Stomach (tissue), 9 donors: Measurements from ENCODE around the gene RILPL2. TPM values are rescaled to one million over a fixed set of nuclear protein-coding genes. Genes with fewer than 3 reads are reported as not detected.
"Not testable (repeated sequence)": the region's sequence is repeated elsewhere in the genome, so short reads cannot be mapped to it uniquely, and the experiment has no call there.

Experiments used
- DNase-seq, 2 donors: peaks; one replicate each; pipeline versions ENCODE4 v3.0.0 to v3.0.0-alpha.2; 2013 to 2019
- H3K27ac ChIP-seq, 5 donors: fragments of 200-600 bp in 4 of 5; sonication (generic) in 4 of 5; one replicate each; pipeline ENCODE4 v1.5.1; 2013 to 2019; ENCODE audit warnings: mild to moderate bottlenecking in 1 of 5, moderate library complexity in 1 of 5
- H3K27me3 ChIP-seq, 3 donors: fragments of 200-600 bp; sonication (generic); one replicate each; pipeline ENCODE4 v1.5.1; 2017 to 2019; ENCODE audit warnings: mixed run types in 1 of 3
- H3K36me3 ChIP-seq, 4 donors: fragments of 200-600 bp; sonication (generic); 1 replicate in 3 of 4; 2 replicates in 1 of 4; pipeline ENCODE4 v1.5.1; 2016 to 2019
- H3K4me1 ChIP-seq, 4 donors: fragments of 200-600 bp; sonication (generic); one replicate each; pipeline ENCODE4 v1.5.1; 2016 to 2019
- H3K4me3 ChIP-seq, 4 donors: fragments of 200-600 bp; sonication (generic) in 3 of 4; one replicate each; pipeline ENCODE4 v1.5.1; 2016 to 2019; ENCODE audit warnings: mild to moderate bottlenecking in 1 of 4
- H3K9me3 ChIP-seq, 4 donors: fragments of 200-600 bp; sonication (generic); one replicate each; pipeline ENCODE4 v1.5.1; 2016 to 2019
- EP300 ChIP-seq: sonication (generic); formaldehyde crosslinking; IDR thresholded peaks from one replicate; pipeline ENCODE4 v1.6.1; 2017; ENCODE audit warnings: antibody characterized with exemption
- POLR2A ChIP-seq, 4 donors: fragments of 450-650 bp; IDR thresholded peaks; one replicate each; pipeline ENCODE4 v1.6.1; 2016; ENCODE audit warnings: antibody characterized with exemption in 4 of 4, control low read depth in 2 of 4, mild to moderate bottlenecking in 1 of 4, moderate library complexity in 1 of 4
- POLR2AphosphoS5 ChIP-seq, 3 donors: sonication (generic); formaldehyde crosslinking; IDR thresholded peaks; one replicate each; pipeline ENCODE4 v1.6.1; 2016; ENCODE audit warnings: antibody characterized with exemption in 3 of 3
- WGBS, 5 donors: extraction: QIAGEN DNeasy Blood & Tissue Kit in 3 of 5; methylation state at CpG; one replicate each; pipeline versions ENCODE4 v1.1.5 to v1.1.7; 2013 to 2018; 5-methylcytosine and 5-hydroxymethylcytosine counted together
- intact Hi-C: fragments of 100-400 bp; cut with DNase I; formaldehyde crosslinking; loops from one replicate; pipeline ENCODE4 v1.15.1; 2023; ENCODE audit warnings: low total_unique reads
- polyA plus RNA-seq, 3 donors: library from polyadenylated mRNA; stranded (reverse); fragments of 200-250 nt; gene quantifications; one replicate each; pipeline ENCODE4 v1.2.3, GENCODE V29; 2013
- total RNA-seq, 5 donors: library from RNA; depleted of rRNA; stranded (reverse); fragments of >200 nt; gene quantifications; one replicate each; pipeline versions ENCODE4 v1.1.0 to v1.2.3, GENCODE V29; 2014 to 2016
- TF ChIP-seq, protein P1 (sequence below), 7 experiments: fragments of 450-650 bp in 4 of 7; fragments of 200-600 bp in 3 of 7; sonication (generic) in 3 of 7; IDR thresholded peaks; one replicate each; pipeline ENCODE4 v1.5.1; 2016 to 2019; ENCODE audit warnings: antibody characterized with exemption in 7 of 7, control low read depth in 2 of 7, mild to moderate bottlenecking in 1 of 7
- donor health status: healthy with polysubstance abuse.
- donor health status: Bipolar disorder and iron deficiency.
- donor health status: healthy.

The RILPL2 gene
- total and polyA plus RNA-seq, 8 donors: 2.0 to 5.9 (median 4.5) TPM

DNA sequence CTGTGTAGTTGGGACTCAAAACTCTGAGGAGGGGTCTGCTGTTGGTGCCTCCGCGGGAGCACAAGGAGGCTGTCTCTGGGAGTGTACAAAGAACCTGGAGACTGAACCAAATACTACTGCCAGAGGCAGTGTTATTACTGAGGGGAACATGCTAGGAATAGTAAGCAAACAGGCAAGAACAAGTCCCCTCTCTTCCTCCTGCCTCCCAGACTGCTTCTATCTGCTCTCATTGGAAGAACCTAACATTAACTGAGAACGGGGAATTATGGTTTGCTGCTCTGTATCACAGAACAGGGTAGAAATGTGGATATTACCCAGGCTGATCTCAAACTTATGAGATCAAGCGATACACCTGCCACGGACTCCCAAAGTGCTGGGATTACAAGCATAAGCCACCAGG, 57.1 kb downstream of the RILPL2 start:
- H3K27ac ChIP-seq: no peak overlapping the region
- H3K9me3 ChIP-seq: no peaks in the 10 kb centered on the region
- intact Hi-C loops: no loop called here
- H3K4me1 ChIP-seq: peaks cover under 1 to 10% (median 5%) of the 10 kb centered on the region in 4 donors
- H3K27me3 ChIP-seq: no peaks in the 10 kb centered on the region
- H3K4me3 ChIP-seq: no peak overlapping the region
- TF ChIP-seq, protein P1, sequence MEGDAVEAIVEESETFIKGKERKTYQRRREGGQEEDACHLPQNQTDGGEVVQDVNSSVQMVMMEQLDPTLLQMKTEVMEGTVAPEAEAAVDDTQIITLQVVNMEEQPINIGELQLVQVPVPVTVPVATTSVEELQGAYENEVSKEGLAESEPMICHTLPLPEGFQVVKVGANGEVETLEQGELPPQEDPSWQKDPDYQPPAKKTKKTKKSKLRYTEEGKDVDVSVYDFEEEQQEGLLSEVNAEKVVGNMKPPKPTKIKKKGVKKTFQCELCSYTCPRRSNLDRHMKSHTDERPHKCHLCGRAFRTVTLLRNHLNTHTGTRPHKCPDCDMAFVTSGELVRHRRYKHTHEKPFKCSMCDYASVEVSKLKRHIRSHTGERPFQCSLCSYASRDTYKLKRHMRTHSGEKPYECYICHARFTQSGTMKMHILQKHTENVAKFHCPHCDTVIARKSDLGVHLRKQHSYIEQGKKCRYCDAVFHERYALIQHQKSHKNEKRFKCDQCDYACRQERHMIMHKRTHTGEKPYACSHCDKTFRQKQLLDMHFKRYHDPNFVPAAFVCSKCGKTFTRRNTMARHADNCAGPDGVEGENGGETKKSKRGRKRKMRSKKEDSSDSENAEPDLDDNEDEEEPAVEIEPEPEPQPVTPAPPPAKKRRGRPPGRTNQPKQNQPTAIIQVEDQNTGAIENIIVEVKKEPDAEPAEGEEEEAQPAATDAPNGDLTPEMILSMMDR (IDR thresholded peaks at IDR 0.05): no peak
- no peak for TF ChIP-seq EP300
- DNase-seq: no peak
- no peaks in the 10 kb centered on the region for H3K36me3 ChIP-seq
- WGBS, 5 donors: 75 to 87% (median 82%) methylated on average over 5 of the region's 5 CpGs

DNA sequence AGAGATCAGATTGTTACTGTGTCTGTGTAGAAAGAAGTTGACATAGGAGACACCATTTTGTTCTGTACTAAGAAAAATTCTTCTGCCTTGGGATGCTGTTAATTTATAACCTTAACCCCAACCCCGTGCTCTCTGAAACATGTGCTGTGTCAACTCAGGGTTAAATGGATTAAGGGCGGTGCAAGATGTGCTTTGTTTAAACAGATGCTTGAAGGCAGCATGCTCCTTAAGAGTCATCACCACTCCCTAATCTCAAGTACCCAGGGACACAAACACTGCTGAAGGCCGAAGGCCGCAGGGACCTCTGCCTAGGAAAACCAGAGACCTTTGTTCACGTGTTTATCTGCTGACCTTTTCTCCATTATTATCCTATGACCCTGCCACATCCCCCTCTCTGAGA, 64.1 kb downstream of the RILPL2 start:
- H3K4me1 ChIP-seq, intact Hi-C loops, DNase-seq: not testable (repeated sequence)

DNA sequence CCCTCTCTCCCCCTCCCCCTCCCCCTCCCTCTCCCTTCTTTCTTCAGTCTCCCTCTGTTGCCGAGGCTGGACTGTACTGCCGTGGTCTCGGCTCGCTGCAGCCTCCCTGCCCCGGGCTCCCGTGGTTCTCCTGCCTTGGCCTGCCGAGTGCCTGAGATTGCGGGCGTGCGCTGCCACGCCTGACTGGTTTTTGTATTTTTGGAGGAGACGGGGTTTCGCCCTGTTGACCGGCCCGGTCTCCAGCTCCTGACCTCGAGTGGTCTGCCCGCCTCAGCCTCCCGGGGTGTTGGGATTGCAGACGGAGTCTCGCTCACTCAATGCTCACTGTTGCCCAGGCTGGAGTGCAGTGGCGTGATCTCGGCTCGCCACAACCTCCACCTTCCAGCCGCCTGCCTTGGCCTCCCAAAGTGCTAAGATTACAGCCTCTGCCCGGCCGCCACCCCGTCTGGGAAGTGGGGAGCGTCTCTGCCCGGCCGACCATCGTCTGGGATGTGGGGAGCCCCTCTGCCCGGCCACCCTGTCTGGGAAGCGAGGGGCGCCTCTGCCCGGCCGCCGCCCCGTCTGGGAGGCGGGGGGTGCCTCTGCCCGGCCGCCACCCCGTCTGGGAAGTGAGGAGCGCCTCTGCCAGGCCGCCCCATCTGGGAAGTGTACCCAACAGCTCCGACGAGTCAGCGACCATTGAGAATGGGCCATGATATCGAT, 64.7 kb downstream of the RILPL2 start:
- H3K27ac ChIP-seq, H3K9me3 ChIP-seq, DNase-seq, H3K36me3 ChIP-seq, intact Hi-C loops, H3K4me1 ChIP-seq, H3K4me3 ChIP-seq, H3K27me3 ChIP-seq: not testable (repeated sequence)
- 79 to 95% (median 92%) methylated on average over 18 to 48 of the region's 48 CpGs for WGBS, 5 donors

More for the DNA sequence above, 64.1 kb downstream of the RILPL2 start:
- WGBS, 5 donors: 54 to 78% (median 67%) methylated on average over 5 of the region's 5 CpGs
- not testable (repeated sequence) for H3K27ac ChIP-seq, H3K36me3 ChIP-seq, H3K9me3 ChIP-seq, H3K4me3 ChIP-seq, H3K27me3 ChIP-seq

DNA sequence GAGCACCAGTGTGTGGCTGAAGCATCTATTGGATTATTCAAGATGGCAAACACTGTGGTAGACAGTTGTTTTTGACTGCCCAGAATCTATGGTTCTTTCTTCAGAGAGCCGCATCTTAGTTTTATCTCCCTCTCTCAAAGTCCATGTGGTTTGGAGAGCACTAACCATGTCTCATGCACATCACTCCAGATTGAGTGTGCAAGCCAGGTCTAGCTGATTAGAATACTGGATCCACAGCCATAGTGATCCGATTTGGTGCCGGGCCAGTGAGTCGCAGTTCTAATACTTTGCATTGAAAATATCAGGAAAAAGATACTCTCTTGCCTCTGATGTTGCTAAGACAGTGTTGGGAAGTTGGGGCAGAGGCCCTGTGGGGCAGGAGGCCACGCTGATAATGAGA, 67.3 kb downstream of the RILPL2 start:
- 89 to 97% (median 93%) methylated on average over 5 of the region's 5 CpGs for WGBS, 5 donors
- TF ChIP-seq EP300 (no peak), POLR2A (IDR thresholded peaks at IDR 0.05) (no peak), POLR2AphosphoS5 (IDR thresholded peaks at IDR 0.05) (no peak)
- Histone ChIP-seq H3K36me3 (no peaks in the 10 kb centered on the region), H3K4me3 (no peak overlapping the region), H3K27ac (no peak overlapping the region), H3K27me3 (no peaks in the 10 kb centered on the region), H3K4me1 (peaks cover 4 to 11% (median 7%) of the 10 kb centered on the region in 4 donors), H3K9me3 (no peaks in the 10 kb centered on the region)
- intact Hi-C loops: no loop called here
- DNase-seq: no peak

DNA sequence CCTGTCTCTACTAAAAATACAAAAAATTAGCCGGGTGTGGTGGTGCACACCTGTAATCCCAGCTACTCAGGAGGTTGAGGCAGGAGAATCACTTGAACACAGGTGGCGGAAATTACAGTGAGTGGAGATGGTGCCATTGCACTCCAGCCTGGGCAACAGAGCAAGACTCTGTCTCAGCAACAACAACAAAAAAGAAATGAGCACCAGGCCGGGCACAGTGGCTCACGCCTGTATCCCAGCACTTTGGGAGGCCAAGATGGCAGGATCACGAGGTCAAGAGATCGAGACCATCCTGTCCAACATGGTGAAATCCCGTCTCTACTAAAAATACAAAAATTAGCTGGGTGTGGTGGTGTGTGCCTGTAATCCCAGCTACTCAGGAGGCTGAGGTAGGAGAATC, 68.1 kb downstream of the RILPL2 start:
- H3K9me3 ChIP-seq, H3K27ac ChIP-seq, H3K36me3 ChIP-seq, DNase-seq, intact Hi-C loops, H3K4me3 ChIP-seq, H3K27me3 ChIP-seq: not testable (repeated sequence)
- peaks cover 4 to 15% (median 10%) of the 10 kb centered on the region in 4 donors for H3K4me1 ChIP-seq
- 92 to 97% (median 94%) methylated on average over 7 of the region's 7 CpGs for WGBS, 5 donors

DNA sequence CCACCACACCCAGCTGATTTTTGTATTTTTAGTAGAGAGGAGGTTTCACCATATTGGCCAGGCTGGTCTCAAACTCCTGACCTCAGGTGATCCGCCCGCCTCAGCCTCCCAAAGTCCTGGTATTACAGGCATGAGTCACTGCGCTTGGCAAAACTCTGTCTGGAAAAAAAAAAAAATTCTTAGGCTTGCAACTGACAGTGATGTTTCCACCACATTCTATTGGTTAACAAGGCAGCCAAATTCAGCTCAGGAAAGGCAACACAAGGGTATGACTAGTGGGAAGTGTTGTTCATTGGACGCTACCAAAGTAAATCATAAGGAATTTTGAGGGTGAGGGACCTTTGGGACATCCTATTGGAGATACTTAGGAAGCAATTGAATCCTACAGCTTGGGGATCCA, 69.0 kb downstream of the RILPL2 start:
- TF ChIP-seq POLR2A (IDR thresholded peaks at IDR 0.05): no peak
- TF ChIP-seq, protein P1 (IDR thresholded peaks at IDR 0.05): no peak
- no peak for TF ChIP-seq EP300
- TF ChIP-seq POLR2AphosphoS5 (IDR thresholded peaks at IDR 0.05): no peak
- 89 to 97% (median 91%) methylated on average over 4 of the region's 4 CpGs for WGBS, 5 donors
- H3K4me3 ChIP-seq: no peak overlapping the region
- peak overlapping the region in 2 of 5 donors; percentile 50 to 93 for H3K27ac ChIP-seq
- intact Hi-C loops: no loop called here
- no peaks in the 10 kb centered on the region for H3K36me3 ChIP-seq
- peaks cover 13 to 24% (median 18%) of the 10 kb centered on the region in 4 donors for H3K4me1 ChIP-seq
- DNase-seq: no peak
- no peaks in the 10 kb centered on the region for H3K9me3 ChIP-seq
- H3K27me3 ChIP-seq: no peaks in the 10 kb centered on the region

Other genes starting within 250 kb of the RILPL2 start
- 100 to 1,000 TPM in 2 of 5 donors, 10 to 100 TPM in 3; 44.6 to 288 (median 57.3) TPM for gene MPHOSPH9, start 203.5 kb downstream of the RILPL2 start, total RNA-seq
- 1 to 10 TPM; 4.9 to 6.0 (median 5.7) TPM for gene MPHOSPH9, start 203.5 kb downstream of the RILPL2 start, polyA plus RNA-seq
- 10 to 100 TPM in 2 of 5 donors, 1 to 10 TPM in 2, not detected in 1; 3.1 to 20.0 (median 9.9) TPM for gene MTRFR, start 203.2 kb downstream of the RILPL2 start, total RNA-seq
- gene MTRFR, start 203.2 kb downstream of the RILPL2 start, polyA plus RNA-seq: 10 to 100 TPM in 1 of 3 donors, 1 to 10 TPM in 2; 7.6 to 13.7 (median 9.5) TPM
- gene CDK2AP1, start 164.8 kb downstream of the RILPL2 start, total RNA-seq: 100 to 1,000 TPM in 2 of 5 donors, 10 to 100 TPM in 3; 38.5 to 227 (median 77.5) TPM
- gene CDK2AP1, start 164.8 kb downstream of the RILPL2 start, polyA plus RNA-seq: 100 to 1,000 TPM; 115 to 249 (median 154) TPM
- 10 to 100 TPM in 4 of 5 donors, 1 to 10 TPM in 1; 6.4 to 35.6 (median 17.7) TPM for gene SBNO1, start 71.8 kb downstream of the RILPL2 start, total RNA-seq
- 1 to 10 TPM; 3.4 to 4.1 (median 3.6) TPM for gene SBNO1, start 71.8 kb downstream of the RILPL2 start, polyA plus RNA-seq
- gene KMT5A, start 52.6 kb downstream of the RILPL2 start, total RNA-seq: 10 to 100 TPM; 22.8 to 64.6 (median 46.1) TPM
- gene KMT5A, start 52.6 kb downstream of the RILPL2 start, polyA plus RNA-seq: 10 to 100 TPM; 16.5 to 20.4 (median 16.6) TPM
- 10 to 100 TPM in 4 of 5 donors, 1 to 10 TPM in 1; 5.8 to 55.0 (median 22.8) TPM for gene SNRNP35, start 21.5 kb upstream of the RILPL2 start, total RNA-seq
- 10 to 100 TPM; 34.1 to 47.3 (median 45.8) TPM for gene SNRNP35, start 21.5 kb upstream of the RILPL2 start, polyA plus RNA-seq
- 10 to 100 TPM in 3 of 5 donors, 1 to 10 TPM in 2; 2.7 to 42.3 (median 13.9) TPM for gene RILPL1, start 97.0 kb upstream of the RILPL2 start, total RNA-seq
- 1 to 10 TPM; 3.8 to 9.3 (median 4.9) TPM for gene RILPL1, start 97.0 kb upstream of the RILPL2 start, polyA plus RNA-seq
- gene TMED2, start 147.9 kb upstream of the RILPL2 start, total RNA-seq: 100 to 1,000 TPM in 3 of 5 donors, 10 to 100 TPM in 2; 66.5 to 463 (median 125) TPM
- gene TMED2, start 147.9 kb upstream of the RILPL2 start, polyA plus RNA-seq: 10 to 100 TPM; 60.1 to 77.3 (median 63.1) TPM
- 10 to 100 TPM; 18.5 to 78.2 (median 20.4) TPM for gene DDX55, start 165.4 kb upstream of the RILPL2 start, total RNA-seq
- gene DDX55, start 165.4 kb upstream of the RILPL2 start, polyA plus RNA-seq: 10 to 100 TPM in 2 of 3 donors, 1 to 10 TPM in 1; 7.5 to 17.6 (median 10.9) TPM
- gene EIF2B1, start 197.0 kb upstream of the RILPL2 start, total RNA-seq: 100 to 1,000 TPM in 3 of 5 donors, 10 to 100 TPM in 2; 33.6 to 194 (median 123) TPM
- gene EIF2B1, start 197.0 kb upstream of the RILPL2 start, polyA plus RNA-seq: 10 to 100 TPM; 20.0 to 31.9 (median 29.1) TPM
- gene GTF2H3, start 197.1 kb upstream of the RILPL2 start, total RNA-seq: 10 to 100 TPM in 1 of 5 donors, 1 to 10 TPM in 3, not detected in 1; 2.9 to 40.2 (median 6.1) TPM
- gene GTF2H3, start 197.1 kb upstream of the RILPL2 start, polyA plus RNA-seq: 10 to 100 TPM in 1 of 3 donors, 1 to 10 TPM in 2; 5.2 to 10.3 (median 7.8) TPM
- 10 to 100 TPM in 3 of 5 donors, 1 to 10 TPM in 2; 1.2 to 24.1 (median 17.1) TPM for gene TCTN2, start 234.4 kb upstream of the RILPL2 start, total RNA-seq
- 1 to 10 TPM; 2.1 to 2.8 (median 2.8) TPM for gene TCTN2, start 234.4 kb upstream of the RILPL2 start, polyA plus RNA-seq